Tibial nerve (tissue), 4 donors: ENCODE data around the gene TPBGL.

Experiments used
- EP300 ChIP-seq, 2 donors: sonication (generic); formaldehyde crosslinking; IDR thresholded peaks; one replicate each; pipeline ENCODE4 v1.6.1; 2017; ENCODE audit warnings: antibody characterized with exemption in 2 of 2, mild to moderate bottlenecking in 1 of 2
- POLR2A ChIP-seq, 2 donors: fragments of 450-650 bp; IDR thresholded peaks; one replicate each; pipeline ENCODE4 v1.6.1; 2017; ENCODE audit warnings: antibody characterized with exemption in 2 of 2, mild to moderate bottlenecking in 2 of 2, moderate library complexity in 2 of 2
- TF ChIP-seq, protein P1 (sequence below), 5 experiments: fragments of 200-600 bp in 3 of 5; fragments of 450-650 bp in 2 of 5; sonication (generic) in 3 of 5; IDR thresholded peaks; one replicate each; pipeline ENCODE4 v1.5.1; 2016 to 2019; ENCODE audit warnings: antibody characterized with exemption in 5 of 5, mild to moderate bottlenecking in 3 of 5, moderate library complexity in 2 of 5

- TF ChIP-seq POLR2A (IDR thresholded peaks at IDR 0.05): no peak
- TF ChIP-seq EP300 (IDR thresholded peaks at IDR 0.05): no peak
- TF ChIP-seq, protein P1, sequence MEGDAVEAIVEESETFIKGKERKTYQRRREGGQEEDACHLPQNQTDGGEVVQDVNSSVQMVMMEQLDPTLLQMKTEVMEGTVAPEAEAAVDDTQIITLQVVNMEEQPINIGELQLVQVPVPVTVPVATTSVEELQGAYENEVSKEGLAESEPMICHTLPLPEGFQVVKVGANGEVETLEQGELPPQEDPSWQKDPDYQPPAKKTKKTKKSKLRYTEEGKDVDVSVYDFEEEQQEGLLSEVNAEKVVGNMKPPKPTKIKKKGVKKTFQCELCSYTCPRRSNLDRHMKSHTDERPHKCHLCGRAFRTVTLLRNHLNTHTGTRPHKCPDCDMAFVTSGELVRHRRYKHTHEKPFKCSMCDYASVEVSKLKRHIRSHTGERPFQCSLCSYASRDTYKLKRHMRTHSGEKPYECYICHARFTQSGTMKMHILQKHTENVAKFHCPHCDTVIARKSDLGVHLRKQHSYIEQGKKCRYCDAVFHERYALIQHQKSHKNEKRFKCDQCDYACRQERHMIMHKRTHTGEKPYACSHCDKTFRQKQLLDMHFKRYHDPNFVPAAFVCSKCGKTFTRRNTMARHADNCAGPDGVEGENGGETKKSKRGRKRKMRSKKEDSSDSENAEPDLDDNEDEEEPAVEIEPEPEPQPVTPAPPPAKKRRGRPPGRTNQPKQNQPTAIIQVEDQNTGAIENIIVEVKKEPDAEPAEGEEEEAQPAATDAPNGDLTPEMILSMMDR (IDR thresholded peaks at IDR 0.05): no peak
Measured at GRCh38 chr11:75283391-75283931, 42.9 kb downstream of the TPBGL start.
